Measurements from ENCODE around the gene TRIM34.

DNA sequence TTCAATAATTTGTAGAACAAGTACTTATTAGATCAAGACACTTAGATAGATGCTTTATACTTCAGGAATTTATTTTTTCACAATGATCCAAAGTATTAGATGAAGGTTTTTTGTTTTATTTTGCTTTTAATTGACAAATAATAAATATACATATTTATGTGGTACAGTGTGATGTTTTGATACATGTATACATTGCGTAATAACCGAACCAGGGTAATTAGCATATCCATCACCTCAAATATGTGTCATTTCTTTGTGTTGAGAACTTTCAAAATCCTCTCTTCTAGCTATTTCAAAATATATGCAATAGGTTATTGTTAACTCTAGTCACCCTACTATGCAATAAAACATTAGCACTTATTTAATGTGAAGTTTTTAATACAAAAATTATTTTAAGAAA is 38.7 kb downstream of the TRIM34 start:
- TF ChIP-seq, protein P1, sequence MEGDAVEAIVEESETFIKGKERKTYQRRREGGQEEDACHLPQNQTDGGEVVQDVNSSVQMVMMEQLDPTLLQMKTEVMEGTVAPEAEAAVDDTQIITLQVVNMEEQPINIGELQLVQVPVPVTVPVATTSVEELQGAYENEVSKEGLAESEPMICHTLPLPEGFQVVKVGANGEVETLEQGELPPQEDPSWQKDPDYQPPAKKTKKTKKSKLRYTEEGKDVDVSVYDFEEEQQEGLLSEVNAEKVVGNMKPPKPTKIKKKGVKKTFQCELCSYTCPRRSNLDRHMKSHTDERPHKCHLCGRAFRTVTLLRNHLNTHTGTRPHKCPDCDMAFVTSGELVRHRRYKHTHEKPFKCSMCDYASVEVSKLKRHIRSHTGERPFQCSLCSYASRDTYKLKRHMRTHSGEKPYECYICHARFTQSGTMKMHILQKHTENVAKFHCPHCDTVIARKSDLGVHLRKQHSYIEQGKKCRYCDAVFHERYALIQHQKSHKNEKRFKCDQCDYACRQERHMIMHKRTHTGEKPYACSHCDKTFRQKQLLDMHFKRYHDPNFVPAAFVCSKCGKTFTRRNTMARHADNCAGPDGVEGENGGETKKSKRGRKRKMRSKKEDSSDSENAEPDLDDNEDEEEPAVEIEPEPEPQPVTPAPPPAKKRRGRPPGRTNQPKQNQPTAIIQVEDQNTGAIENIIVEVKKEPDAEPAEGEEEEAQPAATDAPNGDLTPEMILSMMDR (IDR thresholded peaks at IDR 0.05; ENCODE audit: poor library complexity, severe bottlenecking): no peak
- no peak for TF ChIP-seq MXI1 (conservative IDR thresholded peaks at IDR 0.05; ENCODE audit: poor library complexity, severe bottlenecking)
- TF ChIP-seq, protein P2, sequence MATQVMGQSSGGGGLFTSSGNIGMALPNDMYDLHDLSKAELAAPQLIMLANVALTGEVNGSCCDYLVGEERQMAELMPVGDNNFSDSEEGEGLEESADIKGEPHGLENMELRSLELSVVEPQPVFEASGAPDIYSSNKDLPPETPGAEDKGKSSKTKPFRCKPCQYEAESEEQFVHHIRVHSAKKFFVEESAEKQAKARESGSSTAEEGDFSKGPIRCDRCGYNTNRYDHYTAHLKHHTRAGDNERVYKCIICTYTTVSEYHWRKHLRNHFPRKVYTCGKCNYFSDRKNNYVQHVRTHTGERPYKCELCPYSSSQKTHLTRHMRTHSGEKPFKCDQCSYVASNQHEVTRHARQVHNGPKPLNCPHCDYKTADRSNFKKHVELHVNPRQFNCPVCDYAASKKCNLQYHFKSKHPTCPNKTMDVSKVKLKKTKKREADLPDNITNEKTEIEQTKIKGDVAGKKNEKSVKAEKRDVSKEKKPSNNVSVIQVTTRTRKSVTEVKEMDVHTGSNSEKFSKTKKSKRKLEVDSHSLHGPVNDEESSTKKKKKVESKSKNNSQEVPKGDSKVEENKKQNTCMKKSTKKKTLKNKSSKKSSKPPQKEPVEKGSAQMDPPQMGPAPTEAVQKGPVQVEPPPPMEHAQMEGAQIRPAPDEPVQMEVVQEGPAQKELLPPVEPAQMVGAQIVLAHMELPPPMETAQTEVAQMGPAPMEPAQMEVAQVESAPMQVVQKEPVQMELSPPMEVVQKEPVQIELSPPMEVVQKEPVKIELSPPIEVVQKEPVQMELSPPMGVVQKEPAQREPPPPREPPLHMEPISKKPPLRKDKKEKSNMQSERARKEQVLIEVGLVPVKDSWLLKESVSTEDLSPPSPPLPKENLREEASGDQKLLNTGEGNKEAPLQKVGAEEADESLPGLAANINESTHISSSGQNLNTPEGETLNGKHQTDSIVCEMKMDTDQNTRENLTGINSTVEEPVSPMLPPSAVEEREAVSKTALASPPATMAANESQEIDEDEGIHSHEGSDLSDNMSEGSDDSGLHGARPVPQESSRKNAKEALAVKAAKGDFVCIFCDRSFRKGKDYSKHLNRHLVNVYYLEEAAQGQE (IDR thresholded peaks at IDR 0.05; ENCODE audit: borderline replicate concordance): no peak
- TF ChIP-seq SMC3 (conservative IDR thresholded peaks at IDR 0.05; ENCODE audit: poor library complexity): no peak
- TF ChIP-seq EZH2 (IDR thresholded peaks at IDR 0.05; ENCODE audit: borderline replicate concordance, insufficient read depth, low read length, poor library complexity, severe bottlenecking): no peak

Data from neural cell (in vitro differentiated cells).